ENCODE measurements around the gene SAE1. TPM values are rescaled to one million over a fixed set of nuclear protein-coding genes. Genes with fewer than 3 reads are reported as not detected.

SAE1 gene
- total RNA-seq, 2 donors from 2014 or later = 187 to 240 TPM

- WGBS, 2 experiments (ENCODE audit: insufficient coverage in 1 of 2, insufficient read length in 1 of 2) = 0% methylated on average over 1 to 24 of the region's 24 CpGs
- Mint-ChIP-seq H3K4me1 (peaks cover 39% of the 10 kb centered on the region), H3K27me3 (ENCODE audit: insufficient read depth) (no peaks in the 10 kb centered on the region), H3K27ac (peak overlapping the region; percentile 99), H3K36me3 (ENCODE audit: low read depth) (peaks cover 18% of the 10 kb centered on the region), H3K4me3 (peak overlapping the region; percentile 91), H3K9me3 (no peaks in the 10 kb centered on the region)
- Histone ChIP-seq H3K9me3 (ENCODE audit: control insufficient read depth, low read length) (no peaks in the 10 kb centered on the region), H3K4me1 (ENCODE audit: control insufficient read depth, insufficient read depth, low read length) (peaks cover 2% of the 10 kb centered on the region), H3K27ac (ENCODE audit: low read depth, low read length) (peak overlapping the region; percentile 97), H3K9ac (ENCODE audit: extremely low read depth, low read length, poor library complexity, severe bottlenecking) (peak overlapping the region; percentile 98), H3K27me3 (ENCODE audit: control insufficient read depth, insufficient read depth, low read length, poor library complexity, severe bottlenecking) (no peaks in the 10 kb centered on the region), H3K4me3 (ENCODE audit: low read length) (peak overlapping the region; percentile 97), H3K36me3 (ENCODE audit: control insufficient read depth, insufficient read depth, low read length) (peaks cover 17% of the 10 kb centered on the region)
- no peak for TF ChIP-seq CTCF (conservative IDR thresholded peaks at IDR 0.05)
- DNase-seq = no peak
Observed at GRCh38 chr19:47111682-47112165, 18.9 kb upstream of the SAE1 start.

GRCh38 chr19:47112166-47112996 is 18.3 kb upstream of the SAE1 start:
- peaks cover 17% of the 10 kb centered on the region for H3K36me3 ChIP-seq (ENCODE audit: control insufficient read depth, insufficient read depth, low read length)
- peaks cover 2% of the 10 kb centered on the region for H3K4me1 ChIP-seq (ENCODE audit: control insufficient read depth, insufficient read depth, low read length)
- peak; percentile 91 for DNase-seq
- Mint-ChIP-seq H3K4me1 (peaks cover 32% of the 10 kb centered on the region), H3K27ac (peak overlapping the region; percentile 99), H3K9me3 (no peaks in the 10 kb centered on the region), H3K27me3 (ENCODE audit: insufficient read depth) (no peaks in the 10 kb centered on the region), H3K4me3 (peak overlapping the region; percentile 91), H3K36me3 (ENCODE audit: low read depth) (peaks cover 15% of the 10 kb centered on the region)
- H3K4me3 ChIP-seq (ENCODE audit: low read length) = peak overlapping the region; percentile 97
- WGBS, 2 experiments (ENCODE audit: insufficient coverage in 1 of 2, insufficient read length in 1 of 2) = 0% methylated on average over 16 to 79 of the region's 85 CpGs
- no peaks in the 10 kb centered on the region for H3K27me3 ChIP-seq (ENCODE audit: control insufficient read depth, insufficient read depth, low read length, poor library complexity, severe bottlenecking)
- TF ChIP-seq CTCF (conservative IDR thresholded peaks at IDR 0.05) = peak; percentile 12
- peak overlapping the region; percentile 98 for H3K9ac ChIP-seq (ENCODE audit: extremely low read depth, low read length, poor library complexity, severe bottlenecking)
- H3K9me3 ChIP-seq (ENCODE audit: control insufficient read depth, low read length) = no peaks in the 10 kb centered on the region
- H3K27ac ChIP-seq (ENCODE audit: low read depth, low read length) = peak overlapping the region; percentile 97

- peak within 1 kb of the TSS; percentile 92 for H3K4me3 ChIP-seq (ENCODE audit: low read length)
- DNase-seq = peak; percentile 100
- peaks cover 17% of the 10 kb centered on the region for H3K36me3 ChIP-seq (ENCODE audit: control insufficient read depth, insufficient read depth, low read length)
- H3K9me3 Mint-ChIP-seq = no peaks in the 10 kb centered on the region
- 0 to 1% methylated on average over 26 to 59 of the region's 59 CpGs for WGBS, 2 experiments (ENCODE audit: insufficient coverage in 1 of 2, insufficient read length in 1 of 2)
- H3K9ac ChIP-seq (ENCODE audit: extremely low read depth, low read length, poor library complexity, severe bottlenecking) = peak within 1 kb of the TSS; percentile 98
- H3K27ac Mint-ChIP-seq = peak within 1 kb of the TSS; percentile 99
- peak within 1 kb of the TSS; percentile 97 for H3K27ac ChIP-seq (ENCODE audit: low read depth, low read length)
- H3K36me3 Mint-ChIP-seq (ENCODE audit: low read depth) = peaks cover 15% of the 10 kb centered on the region
- H3K4me3 Mint-ChIP-seq = peak within 1 kb of the TSS; percentile 91
- H3K4me1 Mint-ChIP-seq = peaks cover 24% of the 10 kb centered on the region
- H3K27me3 ChIP-seq (ENCODE audit: control insufficient read depth, insufficient read depth, low read length, poor library complexity, severe bottlenecking) = no peaks in the 10 kb centered on the region
- no peaks in the 10 kb centered on the region for H3K9me3 ChIP-seq (ENCODE audit: control insufficient read depth, low read length)
- no peaks in the 10 kb centered on the region for H3K27me3 Mint-ChIP-seq (ENCODE audit: insufficient read depth)
- H3K4me1 ChIP-seq (ENCODE audit: control insufficient read depth, insufficient read depth, low read length) = peaks cover 2% of the 10 kb centered on the region
- TF ChIP-seq CTCF (conservative IDR thresholded peaks at IDR 0.05) = no peak
Observed at GRCh38 chr19:47112997-47113849, 17.4 kb upstream of the SAE1 start, which contains the start of gene ZC3H4. Gene ZC3H4, minus strand, starts transcription at chr19:47113776. Its CDS starts 1,192 bp downstream, at chr19:47112584.

All from endodermal cell (in vitro differentiated cells).